GM21576 (cell line): ENCODE data around the gene ANKRD45.
"Not testable (repeated sequence)": the region's sequence is repeated elsewhere in the genome, so short reads cannot be mapped to it uniquely, and the experiment has no call there.

Experiments used
- ATAC-seq: cut with Tn5 transposase; IDR thresholded peaks from one replicate; pipeline ENCODE4 v1.9.1; 2021; ENCODE audit warnings: mild to moderate bottlenecking, moderate library complexity; ENCODE audit not compliant: unreplicated experiment

Gene ANKRD45

GRCh38 chr1:173646656-173647055 lies 23.0 kb downstream of the ANKRD45 start:
- no peak for ATAC-seq

GRCh38 chr1:173642450-173643139 lies 27.1 kb downstream of the ANKRD45 start:
- ATAC-seq: not testable (repeated sequence)

GRCh38 chr1:173639102-173639501 lies 30.5 kb downstream of the ANKRD45 start:
- ATAC-seq: no peak

GRCh38 chr1:173638043-173639021 lies 31.3 kb downstream of the ANKRD45 start:
- no peak for ATAC-seq

GRCh38 chr1:173637236-173638042 lies 32.2 kb downstream of the ANKRD45 start:
- not testable (repeated sequence) for ATAC-seq

- no peak for ATAC-seq
Observed at GRCh38 chr1:173635116-173635515, 34.5 kb downstream of the ANKRD45 start, which contains the start of gene TEX50. TEX50 (plus strand) TSS chr1:173635338; CDS start chr1:173635522, 184 bp downstream.

- ATAC-seq: no peak
Observed at GRCh38 chr1:173628888-173629287, 40.8 kb downstream of the ANKRD45 start.

GRCh38 chr1:173627269-173627668 lies 42.4 kb downstream of the ANKRD45 start:
- ATAC-seq: no peak

GRCh38 chr1:173616859-173617258 lies 52.8 kb downstream of the ANKRD45 start:
- ATAC-seq: no peak

- not testable (repeated sequence) for ATAC-seq
Observed at GRCh38 chr1:173613086-173613485, 56.6 kb downstream of the ANKRD45 start.

- no peak for ATAC-seq
Observed at GRCh38 chr1:173608503-173609216, 61.0 kb downstream of the ANKRD45 start.

- ATAC-seq: no peak
Observed at GRCh38 chr1:173603056-173603591, 66.5 kb downstream of the ANKRD45 start, which contains the start of gene SLC9C2. SLC9C2 (minus strand) TSS chr1:173603072; CDS start chr1:173601776, 1,296 bp downstream.

- ATAC-seq: peak; percentile 73
Observed at GRCh38 chr1:173601588-173601987, 68.1 kb downstream of the ANKRD45 start.

- no peak for ATAC-seq
Observed at GRCh38 chr1:173596097-173596825, 73.4 kb downstream of the ANKRD45 start.

GRCh38 chr1:173591138-173591537 lies 78.5 kb downstream of the ANKRD45 start:
- not testable (repeated sequence) for ATAC-seq

GRCh38 chr1:173590557-173590956 lies 79.1 kb downstream of the ANKRD45 start:
- no peak for ATAC-seq

GRCh38 chr1:173581383-173582079 lies 88.1 kb downstream of the ANKRD45 start:
- no peak for ATAC-seq

GRCh38 chr1:173580658-173581057 lies 89.0 kb downstream of the ANKRD45 start:
- no peak for ATAC-seq

GRCh38 chr1:173580071-173580470 lies 89.6 kb downstream of the ANKRD45 start:
- ATAC-seq: no peak
